ENCODE measurements around the gene NTMT2. TPM values are rescaled to one million over a fixed set of nuclear protein-coding genes. Genes with fewer than 3 reads are reported as not detected.

Gene NTMT2
- total and polyA plus RNA-seq, 2 donors (not counting 1 experiment from before 2014, with no cell fraction given) = not detected

GRCh38 chr1:170175484-170175883 lies 29.7 kb downstream of the NTMT2 start:
- no peak for TF ChIP-seq CTCF (IDR thresholded peaks at IDR 0.05)
- no peak for TF ChIP-seq EZH2 (IDR thresholded peaks at IDR 0.05; ENCODE audit: borderline replicate concordance, insufficient read depth, low read depth, low read length, poor library complexity, severe bottlenecking)

GRCh38 chr1:170176772-170177171 lies 31.0 kb downstream of the NTMT2 start:
- ATAC-seq (ENCODE audit: low read depth) (no peak), DNase-seq (no peak)
- Mint-ChIP-seq H3K4me1 (no peaks in the 10 kb centered on the region), H3K9me3 (ENCODE audit: insufficient read depth) (no peaks in the 10 kb centered on the region), H3K27me3 (peaks cover 7% of the 10 kb centered on the region), H3K4me3 (no peak overlapping the region), H3K27ac (no peak overlapping the region)
- H3K9me3 ChIP-seq (ENCODE audit: control extremely low read depth in 1 of 3, control insufficient read depth in 2 of 3, insufficient read depth in 1 of 3, low read length in 2 of 3) = peaks cover 0 to 2% (median 1%) of the 10 kb centered on the region in 3 donors
- no peak overlapping the region for H2AFZ ChIP-seq (ENCODE audit: insufficient read depth, low read depth, low read length, poor library complexity, severe bottlenecking)
- no peaks in the 10 kb centered on the region for H3K27me3 ChIP-seq (replicated peaks in 1 of 4; ENCODE audit: control extremely low read depth in 1 of 4, control insufficient read depth in 3 of 4, insufficient read depth in 4 of 4, low read length in 3 of 4)
- ChIA-PET POLR2A (no interaction called here), CTCF (no interaction called here)
- no peak overlapping the region for H3K4me3 ChIP-seq (ENCODE audit: control extremely low read depth in 1 of 5, extremely low read depth in 1 of 5, insufficient read depth in 1 of 5, low read depth in 2 of 5, low read length in 4 of 5)
- no peaks in the 10 kb centered on the region for H3K4me1 ChIP-seq (ENCODE audit: control insufficient read depth in 2 of 2, insufficient read depth in 2 of 2, low read length in 2 of 2)
- TF ChIP-seq EZH2 (IDR thresholded peaks at IDR 0.05; ENCODE audit: borderline replicate concordance, insufficient read depth, low read depth, low read length, poor library complexity, severe bottlenecking) (no peak), CTCF (IDR thresholded peaks at IDR 0.05) (no peak)
- H3K9ac ChIP-seq (ENCODE audit: low read length) = no peak overlapping the region
- 79% methylated on average over 3 of the region's 3 CpGs for whole genome bisulfite sequencing (ENCODE audit: insufficient coverage)
- intact Hi-C loops (cut with micrococcal nuclease) = no loop called here
- H4K20me1 ChIP-seq (ENCODE audit: control insufficient read depth, insufficient read depth, low read length, poor library complexity, severe bottlenecking) = no peaks in the 10 kb centered on the region
- no peaks in the 10 kb centered on the region for H3K79me2 ChIP-seq (ENCODE audit: control insufficient read depth, insufficient read depth, low read length)
- H3K4me2 ChIP-seq (replicated peaks; ENCODE audit: low read depth, low read length, poor library complexity, severe bottlenecking) = no peak overlapping the region
- H3K27ac ChIP-seq (ENCODE audit: low read length in 2 of 2) = no peak overlapping the region
- no peaks in the 10 kb centered on the region for H3K36me3 ChIP-seq (replicated peaks in 1 of 2; ENCODE audit: control extremely low read depth in 1 of 2, control insufficient read depth in 1 of 2, extremely low read depth in 1 of 2, insufficient read depth in 2 of 2, low read length in 1 of 2)

More at GRCh38 chr1:170175484-170175883, 29.7 kb downstream of the NTMT2 start:
- ChIA-PET CTCF (no interaction called here), POLR2A (no interaction called here)
- Mint-ChIP-seq H3K9me3 (ENCODE audit: insufficient read depth) (peaks cover 3% of the 10 kb centered on the region), H3K27me3 (peaks cover 7% of the 10 kb centered on the region), H3K4me3 (no peak overlapping the region), H3K4me1 (no peaks in the 10 kb centered on the region), H3K27ac (no peak overlapping the region)
- H3K27ac ChIP-seq (ENCODE audit: low read length in 2 of 2) = no peak overlapping the region
- intact Hi-C loops (cut with micrococcal nuclease) = no loop called here
- no peak for DNase-seq
- ATAC-seq (ENCODE audit: low read depth) = no peak
- no peak overlapping the region for H3K4me3 ChIP-seq (ENCODE audit: control extremely low read depth in 1 of 5, extremely low read depth in 1 of 5, insufficient read depth in 1 of 5, low read depth in 2 of 5, low read length in 4 of 5)
- no peak overlapping the region for H2AFZ ChIP-seq (ENCODE audit: insufficient read depth, low read depth, low read length, poor library complexity, severe bottlenecking)
- H3K36me3 ChIP-seq (replicated peaks in 1 of 2; ENCODE audit: control extremely low read depth in 1 of 2, control insufficient read depth in 1 of 2, extremely low read depth in 1 of 2, insufficient read depth in 2 of 2, low read length in 1 of 2) = no peaks in the 10 kb centered on the region
- no peak overlapping the region for H3K9ac ChIP-seq (ENCODE audit: low read length)
- no peaks in the 10 kb centered on the region for H3K79me2 ChIP-seq (ENCODE audit: control insufficient read depth, insufficient read depth, low read length)
- H3K4me1 ChIP-seq (ENCODE audit: control insufficient read depth in 2 of 2, insufficient read depth in 2 of 2, low read length in 2 of 2) = no peaks in the 10 kb centered on the region
- no CpG with 5 or more reads among the region's 1 CpG for WGBS (ENCODE audit: insufficient coverage)
- peaks cover 0 to 2% (median 1%) of the 10 kb centered on the region in 3 donors for H3K9me3 ChIP-seq (ENCODE audit: control extremely low read depth in 1 of 3, control insufficient read depth in 2 of 3, insufficient read depth in 1 of 3, low read length in 2 of 3)
- H3K27me3 ChIP-seq (replicated peaks in 1 of 4; ENCODE audit: control extremely low read depth in 1 of 4, control insufficient read depth in 3 of 4, insufficient read depth in 4 of 4, low read length in 3 of 4) = no peaks in the 10 kb centered on the region
- H3K4me2 ChIP-seq (replicated peaks; ENCODE audit: low read depth, low read length, poor library complexity, severe bottlenecking) = no peak overlapping the region
- no peaks in the 10 kb centered on the region for H4K20me1 ChIP-seq (ENCODE audit: control insufficient read depth, insufficient read depth, low read length, poor library complexity, severe bottlenecking)
